Peyer's patch (tissue), 4 donors: ENCODE data around the gene NAV1. TPM values are rescaled to one million over a fixed set of nuclear protein-coding genes. Genes with fewer than 3 reads are reported as not detected.
A peak's percentile ranks its signal among the peaks of the same experiment; 100 is the strongest.
"Not testable (repeated sequence)": the region's sequence is repeated elsewhere in the genome, so short reads cannot be mapped to it uniquely, and the experiment has no call there.

Experiments used
- DNase-seq, 3 donors: peaks; one replicate each; pipeline ENCODE4 v3.0.0-alpha.2; 2017 to 2019
- H3K27ac ChIP-seq, 4 donors: fragments of 200-600 bp; sonication (generic); one replicate each; pipeline ENCODE4 v1.5.1; 2016 to 2019
- H3K27me3 ChIP-seq, 2 donors: fragments of 200-600 bp; sonication (generic); one replicate each; pipeline ENCODE4 v1.5.1; 2019
- H3K36me3 ChIP-seq, 3 donors: fragments of 200-600 bp; sonication (generic); one replicate each; pipeline ENCODE4 v1.5.1; 2016 to 2019
- H3K4me1 ChIP-seq, 4 donors: fragments of 200-600 bp; sonication (generic); one replicate each; pipeline ENCODE4 v1.5.1; 2016 to 2019
- H3K4me3 ChIP-seq, 4 donors: fragments of 200-600 bp; sonication (generic); 1 replicate in 3 of 4; 2 replicates in 1 of 4; pipeline ENCODE4 v1.5.1; 2016 to 2019; ENCODE audit warnings: mild to moderate bottlenecking in 1 of 4
- H3K9me3 ChIP-seq, 4 donors: fragments of 200-600 bp; sonication (generic); one replicate each; pipeline ENCODE4 v1.5.1; 2016 to 2019; ENCODE audit warnings: mild to moderate bottlenecking in 1 of 4
- POLR2A ChIP-seq, 2 donors: fragments of 450-650 bp; IDR thresholded peaks; one replicate each; pipeline ENCODE4 v1.5.1; 2017; ENCODE audit warnings: antibody characterized with exemption in 2 of 2, mild to moderate bottlenecking in 2 of 2, moderate library complexity in 2 of 2
- total RNA-seq, 4 donors: library from RNA; depleted of rRNA; stranded (reverse); fragments of >200 nt; gene quantifications; one replicate each; pipeline ENCODE4 v1.1.0, GENCODE V29; 2016
- TF ChIP-seq, protein P1 (sequence below), 6 experiments: fragments of 450-650 bp in 4 of 6; fragments of 200-600 bp in 2 of 6; sonication (generic) in 1 of 6; IDR thresholded peaks; one replicate each; pipeline ENCODE4 v1.5.1; 2017 to 2019; ENCODE audit warnings: antibody characterized with exemption in 6 of 6, mild to moderate bottlenecking in 3 of 6, moderate library complexity in 1 of 6

The NAV1 gene
- total RNA-seq, 4 donors from 2014 or later, result 6.7 to 47.9 (median 14.9) TPM

DNA sequence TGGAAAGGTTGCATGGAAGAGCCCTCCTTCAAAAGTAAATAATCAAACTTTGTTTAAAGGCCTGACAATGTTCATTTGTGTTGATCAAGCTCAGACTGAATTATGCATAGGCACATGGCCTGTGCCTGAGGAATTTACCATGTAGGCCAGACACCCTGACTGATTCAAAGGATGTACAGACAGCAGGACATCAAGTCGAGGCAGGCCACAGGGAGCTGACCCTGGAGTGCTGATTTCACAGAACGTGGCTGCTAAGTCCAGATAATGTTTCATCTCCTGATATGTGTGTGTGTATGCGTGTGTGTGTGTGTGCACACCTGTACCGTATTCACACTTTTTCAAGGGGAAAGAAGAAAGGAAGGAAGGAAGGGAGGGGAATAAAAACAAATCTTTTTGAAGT lies 34.1 kb downstream of the NAV1 start:
- H3K36me3 ChIP-seq, result no peaks in the 10 kb centered on the region
- no peak for TF ChIP-seq POLR2A (IDR thresholded peaks at IDR 0.05)
- TF ChIP-seq, protein P1, sequence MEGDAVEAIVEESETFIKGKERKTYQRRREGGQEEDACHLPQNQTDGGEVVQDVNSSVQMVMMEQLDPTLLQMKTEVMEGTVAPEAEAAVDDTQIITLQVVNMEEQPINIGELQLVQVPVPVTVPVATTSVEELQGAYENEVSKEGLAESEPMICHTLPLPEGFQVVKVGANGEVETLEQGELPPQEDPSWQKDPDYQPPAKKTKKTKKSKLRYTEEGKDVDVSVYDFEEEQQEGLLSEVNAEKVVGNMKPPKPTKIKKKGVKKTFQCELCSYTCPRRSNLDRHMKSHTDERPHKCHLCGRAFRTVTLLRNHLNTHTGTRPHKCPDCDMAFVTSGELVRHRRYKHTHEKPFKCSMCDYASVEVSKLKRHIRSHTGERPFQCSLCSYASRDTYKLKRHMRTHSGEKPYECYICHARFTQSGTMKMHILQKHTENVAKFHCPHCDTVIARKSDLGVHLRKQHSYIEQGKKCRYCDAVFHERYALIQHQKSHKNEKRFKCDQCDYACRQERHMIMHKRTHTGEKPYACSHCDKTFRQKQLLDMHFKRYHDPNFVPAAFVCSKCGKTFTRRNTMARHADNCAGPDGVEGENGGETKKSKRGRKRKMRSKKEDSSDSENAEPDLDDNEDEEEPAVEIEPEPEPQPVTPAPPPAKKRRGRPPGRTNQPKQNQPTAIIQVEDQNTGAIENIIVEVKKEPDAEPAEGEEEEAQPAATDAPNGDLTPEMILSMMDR (IDR thresholded peaks at IDR 0.05), result no peak
- no peaks in the 10 kb centered on the region for H3K27me3 ChIP-seq
- no peaks in the 10 kb centered on the region for H3K9me3 ChIP-seq
- H3K4me1 ChIP-seq, result no peaks in the 10 kb centered on the region
- no peak for DNase-seq
- peak overlapping the region in 1 of 4 donors; percentile 41 for H3K27ac ChIP-seq
- no peak overlapping the region for H3K4me3 ChIP-seq

DNA sequence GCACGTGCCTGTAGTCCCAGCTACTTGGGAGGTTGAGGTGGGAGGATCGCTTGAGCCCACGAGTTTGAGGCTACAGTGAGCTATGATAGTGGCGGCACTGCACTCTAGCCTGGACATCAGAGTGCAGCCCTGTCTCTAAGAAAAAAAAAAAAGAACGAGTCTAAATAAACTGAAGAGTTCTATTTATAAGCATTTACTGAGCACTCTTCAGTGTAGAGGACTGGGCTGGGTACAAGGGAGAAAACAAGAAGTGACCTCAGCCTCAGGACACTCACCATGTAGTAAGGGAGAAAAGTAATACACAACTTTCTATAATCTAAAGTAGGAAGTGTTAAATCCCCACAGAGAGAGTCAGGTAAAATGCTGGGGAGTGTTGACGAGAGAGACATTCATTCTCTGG lies 35.0 kb downstream of the NAV1 start:
- TF ChIP-seq, protein P1 (IDR thresholded peaks at IDR 0.05), result no peak
- no peak for TF ChIP-seq POLR2A (IDR thresholded peaks at IDR 0.05)
- no peaks in the 10 kb centered on the region for H3K4me1 ChIP-seq
- DNase-seq, result no peak
- H3K27ac ChIP-seq, result peak overlapping the region in 2 of 4 donors; percentile 22 to 41
- no peaks in the 10 kb centered on the region for H3K9me3 ChIP-seq
- no peak overlapping the region for H3K4me3 ChIP-seq
- no peaks in the 10 kb centered on the region for H3K27me3 ChIP-seq
- H3K36me3 ChIP-seq, result no peaks in the 10 kb centered on the region

DNA sequence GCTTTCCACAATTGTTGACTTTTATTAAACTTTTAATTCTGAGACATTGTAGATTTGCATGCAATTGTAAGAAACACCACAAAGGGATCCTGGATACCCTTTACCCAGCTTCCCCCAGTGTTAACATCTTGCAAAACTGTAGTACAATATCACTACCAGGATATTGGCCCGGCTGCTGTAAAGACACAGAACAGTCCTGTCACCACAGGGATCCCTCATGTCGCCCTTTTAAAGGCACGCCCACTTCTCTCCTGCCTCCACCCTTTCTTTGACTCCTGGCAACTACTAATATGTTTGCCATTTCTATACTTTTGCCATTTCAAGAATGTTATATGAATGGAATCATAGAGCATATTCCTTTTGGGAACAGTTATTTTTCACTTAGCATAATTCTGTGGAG lies 37.0 kb downstream of the NAV1 start:
- TF ChIP-seq, protein P1 (IDR thresholded peaks at IDR 0.05), result no peak
- TF ChIP-seq POLR2A (IDR thresholded peaks at IDR 0.05), result no peak
- no peaks in the 10 kb centered on the region for H3K4me1 ChIP-seq
- no peak overlapping the region for H3K4me3 ChIP-seq
- DNase-seq, result no peak
- no peaks in the 10 kb centered on the region for H3K27me3 ChIP-seq
- no peak overlapping the region for H3K27ac ChIP-seq
- no peaks in the 10 kb centered on the region for H3K36me3 ChIP-seq
- no peaks in the 10 kb centered on the region for H3K9me3 ChIP-seq

DNA sequence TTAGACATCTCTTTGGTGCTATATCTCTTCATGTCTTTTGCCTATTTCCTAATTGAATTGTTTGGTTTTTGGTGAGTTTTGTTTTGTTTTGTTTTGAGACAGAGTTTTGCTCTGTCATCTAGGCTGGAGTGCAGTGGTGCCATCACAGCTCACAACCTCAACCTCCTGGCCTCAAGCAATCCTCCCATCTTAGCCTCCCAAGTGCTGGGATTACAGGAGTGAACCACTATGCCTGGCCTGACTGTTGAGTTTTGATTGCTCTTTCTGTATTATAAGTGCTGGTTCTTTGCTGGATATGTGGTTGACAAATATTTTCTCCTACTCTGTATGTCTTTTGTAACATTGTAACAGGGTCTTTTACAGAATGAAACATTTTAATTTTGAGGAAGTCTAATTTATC lies 38.0 kb downstream of the NAV1 start:
- Histone ChIP-seq H3K36me3 (no peaks in the 10 kb centered on the region), H3K27me3 (no peaks in the 10 kb centered on the region), H3K27ac (no peak overlapping the region), H3K9me3 (no peaks in the 10 kb centered on the region), H3K4me1 (no peaks in the 10 kb centered on the region), H3K4me3 (no peak overlapping the region)
- no peak for DNase-seq
- TF ChIP-seq POLR2A (IDR thresholded peaks at IDR 0.05), result no peak
- TF ChIP-seq, protein P1 (IDR thresholded peaks at IDR 0.05), result no peak

DNA sequence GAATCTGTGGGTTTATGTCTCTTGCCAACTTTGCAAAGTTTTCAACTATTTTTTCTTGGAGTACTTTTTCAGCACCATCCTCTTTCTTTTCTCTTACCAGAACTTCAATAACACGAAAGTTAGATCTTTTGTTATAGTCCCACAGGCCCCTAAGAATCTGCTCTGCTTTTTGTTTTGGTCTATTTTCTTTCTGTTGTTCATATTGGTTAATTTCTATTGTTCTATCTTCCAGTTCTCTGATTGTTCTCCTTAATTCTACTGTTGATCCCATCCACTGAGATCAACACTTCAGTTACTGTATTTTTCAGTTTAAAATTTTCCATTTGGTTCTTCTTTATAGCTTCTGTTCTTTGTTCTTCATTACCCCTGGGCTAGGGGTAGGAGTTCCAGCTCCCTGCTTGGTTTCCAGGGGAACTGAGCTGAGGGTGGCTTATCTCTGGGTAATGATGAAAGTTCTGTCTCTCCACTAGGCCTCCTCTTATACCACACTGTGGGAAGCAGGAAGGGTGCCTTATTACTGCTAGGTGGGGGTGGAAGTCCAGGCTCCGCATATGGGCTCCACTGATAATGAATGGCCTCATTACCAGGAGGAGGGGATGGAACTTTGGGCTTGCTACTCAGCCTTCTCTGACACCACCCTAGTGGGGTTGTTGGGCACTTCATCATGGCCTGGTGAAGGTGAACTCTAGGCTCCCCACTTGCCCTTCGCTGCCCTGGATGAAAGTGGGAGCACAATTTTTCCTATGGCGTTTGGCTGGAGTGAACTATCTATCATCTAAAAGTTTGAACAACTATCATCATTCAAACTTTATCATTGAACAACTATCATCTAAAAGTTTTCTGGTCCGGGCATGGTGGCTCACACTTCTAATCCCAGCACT lies 39.3 kb downstream of the NAV1 start:
- H3K4me1 ChIP-seq, result peaks cover 0 to 12% (median 0%) of the 10 kb centered on the region in 4 donors
- DNase-seq, result no peak
- no peaks in the 10 kb centered on the region for H3K36me3 ChIP-seq
- H3K27ac ChIP-seq, result no peak overlapping the region
- H3K4me3 ChIP-seq, result no peak overlapping the region
- no peaks in the 10 kb centered on the region for H3K27me3 ChIP-seq
- TF ChIP-seq, protein P1 (IDR thresholded peaks at IDR 0.05), result no peak
- TF ChIP-seq POLR2A (IDR thresholded peaks at IDR 0.05), result no peak
- H3K9me3 ChIP-seq, result no peaks in the 10 kb centered on the region

DNA sequence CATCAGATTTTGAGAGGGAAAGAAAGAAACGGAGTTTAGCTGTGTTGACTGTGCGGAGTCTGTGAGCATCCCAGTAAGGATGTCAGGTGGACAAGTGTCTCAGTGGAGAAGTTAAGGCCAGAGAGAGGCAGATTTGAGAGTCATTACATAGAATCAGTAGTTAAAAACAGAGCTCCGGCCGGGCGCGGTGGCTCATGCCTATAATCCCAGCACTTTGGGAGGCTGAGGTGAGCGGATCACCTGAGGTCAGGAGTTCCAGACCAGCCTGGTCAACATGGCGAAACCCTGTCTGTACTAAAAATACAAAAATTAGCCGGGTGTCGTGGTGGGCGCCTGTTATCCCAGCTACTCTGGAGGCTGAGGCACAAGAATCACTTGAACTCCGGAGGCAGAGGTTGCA lies 42.4 kb downstream of the NAV1 start:
- H3K36me3 ChIP-seq, DNase-seq: not testable (repeated sequence)

More for the DNA sequence above, 42.4 kb downstream of the NAV1 start:
- peaks cover 0 to 20% (median 0%) of the 10 kb centered on the region in 4 donors for H3K4me1 ChIP-seq
- H3K4me3 ChIP-seq, H3K27ac ChIP-seq, H3K27me3 ChIP-seq, H3K9me3 ChIP-seq: not testable (repeated sequence)
